PC-9 (cell line): ENCODE data around the gene CCDC88C.

Source experiments
- EZH2 ChIP-seq: fragments of 200-600 bp; sonication (generic); IDR thresholded peaks from 2 replicates; pipeline ENCODE4 v1.8.0; 2017; ENCODE audit warnings: antibody characterized with exemption, low read depth
- TF ChIP-seq, protein P1 (sequence below): fragments of 200-600 bp; sonication (generic); conservative IDR thresholded peaks from 2 replicates; pipeline ENCODE4 v1.6.1; 2017; ENCODE audit warnings: mixed run types, antibody characterized with exemption, mild to moderate bottlenecking, moderate library complexity

DNA sequence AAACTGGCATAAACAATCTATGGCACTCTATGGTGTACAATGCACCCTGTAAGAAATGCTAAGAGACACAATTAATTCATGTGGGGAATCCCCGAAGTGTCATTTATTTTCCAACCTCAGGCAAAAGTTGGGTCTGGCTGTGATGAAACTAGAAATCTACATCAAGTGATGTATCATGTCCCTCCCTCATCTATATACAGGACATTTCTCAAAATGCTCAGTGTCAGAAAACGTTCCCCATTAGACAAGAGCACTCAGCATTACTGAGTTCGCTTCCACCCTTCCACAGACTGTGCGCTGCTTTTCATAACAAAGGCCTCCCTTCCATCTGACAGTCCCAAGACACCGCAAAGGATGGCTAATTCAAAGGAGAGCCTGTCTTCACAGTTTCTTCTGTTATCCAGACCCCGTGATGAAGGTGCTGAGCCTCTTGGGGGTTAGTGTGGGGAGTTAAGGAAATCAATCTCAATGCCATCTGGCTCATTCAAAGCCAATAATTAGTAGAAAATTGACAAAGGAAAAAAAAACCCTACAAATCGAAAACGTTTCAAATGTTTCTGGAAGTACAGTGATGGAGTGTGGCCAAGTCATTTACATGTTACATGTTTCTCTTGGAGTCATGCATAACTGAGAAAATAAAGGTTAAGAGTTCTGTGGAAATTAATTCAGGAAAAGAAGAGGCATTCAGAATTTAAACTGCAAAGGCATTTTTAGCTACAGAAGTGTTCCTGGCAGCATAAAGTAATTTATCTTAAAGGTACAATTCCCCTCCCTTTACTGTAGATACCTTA lies 7.5 kb downstream of the CCDC88C start:
- TF ChIP-seq, protein P1, sequence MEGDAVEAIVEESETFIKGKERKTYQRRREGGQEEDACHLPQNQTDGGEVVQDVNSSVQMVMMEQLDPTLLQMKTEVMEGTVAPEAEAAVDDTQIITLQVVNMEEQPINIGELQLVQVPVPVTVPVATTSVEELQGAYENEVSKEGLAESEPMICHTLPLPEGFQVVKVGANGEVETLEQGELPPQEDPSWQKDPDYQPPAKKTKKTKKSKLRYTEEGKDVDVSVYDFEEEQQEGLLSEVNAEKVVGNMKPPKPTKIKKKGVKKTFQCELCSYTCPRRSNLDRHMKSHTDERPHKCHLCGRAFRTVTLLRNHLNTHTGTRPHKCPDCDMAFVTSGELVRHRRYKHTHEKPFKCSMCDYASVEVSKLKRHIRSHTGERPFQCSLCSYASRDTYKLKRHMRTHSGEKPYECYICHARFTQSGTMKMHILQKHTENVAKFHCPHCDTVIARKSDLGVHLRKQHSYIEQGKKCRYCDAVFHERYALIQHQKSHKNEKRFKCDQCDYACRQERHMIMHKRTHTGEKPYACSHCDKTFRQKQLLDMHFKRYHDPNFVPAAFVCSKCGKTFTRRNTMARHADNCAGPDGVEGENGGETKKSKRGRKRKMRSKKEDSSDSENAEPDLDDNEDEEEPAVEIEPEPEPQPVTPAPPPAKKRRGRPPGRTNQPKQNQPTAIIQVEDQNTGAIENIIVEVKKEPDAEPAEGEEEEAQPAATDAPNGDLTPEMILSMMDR, result no peak
- no peak for TF ChIP-seq EZH2
